OCI-LY7 (cell line): ENCODE measurements around the gene HTD2. TPM values are rescaled to one million over a fixed set of nuclear protein-coding genes. Genes with fewer than 3 reads are reported as not detected.

Experiments
- BruUV-seq: library from RNA; stranded (reverse); fragments of 400-500 nt; replicated peaks from 2 replicates; lab custom pipeline; 2021; lab: Mats Ljungman, UMichigan
- CTCF ChIA-PET: fragments of 300-600 bp; sonication (Branson Sonifier 250); formaldehyde crosslinking; loops from one replicate; lab custom pipeline; 2022; ENCODE audit warnings: antibody characterized with exemption; ENCODE audit not compliant: unreplicated experiment; lab: Charles Lee
- POLR2A ChIA-PET: fragments of 300-600 bp; sonication (Branson Sonifier 250); formaldehyde crosslinking; loops from one replicate; lab custom pipeline; 2022; ENCODE audit warnings: antibody characterized with exemption; lab: Charles Lee
- DNase-seq: peaks from one replicate; pipeline ENCODE4 v3.0.0-alpha.2; 2015; ENCODE audit warnings: low spot score
- H2AFZ ChIP-seq: fragments of 200-600 bp; sonication (generic), shearing (Covaris generic); 2 replicates; pipeline ENCODE4 v1.6.1; 2014; ENCODE audit warnings: mild to moderate bottlenecking, antibody characterized with exemption, low read length, moderate library complexity
- H3K27ac ChIP-seq: fragments of 200-600 bp; sonication (generic); 2 replicates; pipeline ENCODE4 v1.5.1; 2014; ENCODE audit warnings: mixed run types, low read depth, mild to moderate bottlenecking, moderate library complexity, low read length, inconsistent platforms; ENCODE audit not compliant: poor library complexity, severe bottlenecking
- H3K36me3 ChIP-seq: fragments of 200-600 bp; sonication (generic); 2 replicates; pipeline ENCODE4 v1.6.1; 2014; ENCODE audit warnings: mild to moderate bottlenecking, antibody characterized with exemption, low read length, moderate library complexity, mixed read lengths; ENCODE audit not compliant: insufficient read depth
- H3K4me1 ChIP-seq: fragments of 200-600 bp; sonication (generic); 2 replicates; pipeline ENCODE4 v1.5.1; 2014; ENCODE audit warnings: mild to moderate bottlenecking, low read length; ENCODE audit not compliant: insufficient read depth, poor library complexity, severe bottlenecking
- H3K4me2 ChIP-seq: fragments of 200-600 bp; sonication (generic); 2 replicates; pipeline ENCODE4 v1.6.1; 2014; ENCODE audit warnings: mild to moderate bottlenecking, low read length
- H3K4me3 ChIP-seq: fragments of 200-600 bp; sonication (generic); 2 replicates; pipeline ENCODE4 v1.5.1; 2014; ENCODE audit warnings: mild to moderate bottlenecking, low read depth, low read length; ENCODE audit not compliant: poor library complexity, severe bottlenecking
- H3K79me2 ChIP-seq: fragments of 200-600 bp; sonication (generic); 2 replicates; pipeline ENCODE4 v1.6.1; 2016; ENCODE audit warnings: low read depth, mild to moderate bottlenecking, low read length, moderate library complexity, mixed read lengths; ENCODE audit not compliant: insufficient read depth
- H3K9me2 ChIP-seq: fragments of 200-600 bp; sonication (generic); 2 replicates; pipeline ENCODE4 v1.6.1; 2016; ENCODE audit warnings: mild to moderate bottlenecking, low read length, mixed read lengths; ENCODE audit not compliant: insufficient read depth
- H3K9me3 ChIP-seq: fragments of 200-600 bp; sonication (generic); 2 replicates; pipeline ENCODE4 v1.6.1; 2014; ENCODE audit warnings: mild to moderate bottlenecking, mixed run types, low read length, mixed read lengths
- H4K20me1 ChIP-seq: fragments of 200-600 bp; sonication (generic); 2 replicates; pipeline ENCODE4 v1.6.1; 2014; ENCODE audit warnings: mild to moderate bottlenecking, antibody characterized with exemption, low read length, moderate library complexity, mixed read lengths; ENCODE audit not compliant: insufficient read depth
- EZH2phosphoT487 ChIP-seq: fragments of 200-600 bp; sonication (generic); IDR thresholded peaks from 2 replicates; pipeline ENCODE4 v1.6.1; 2018; ENCODE audit warnings: low read depth, borderline replicate concordance, mild to moderate bottlenecking, mixed run types, antibody characterized with exemption, low read length, moderate library complexity, mixed read lengths
- intact Hi-C: fragments of 100-400 bp; cut with micrococcal nuclease; formaldehyde crosslinking; loops from one replicate; pipeline ENCODE4 v1.10.0; 2022; ENCODE audit not compliant: unreplicated experiment
- total RNA-seq, 2 experiments: library from RNA; depleted of rRNA in 1 of 2; stranded (reverse); fragments of >200 nt in 1 of 2; shearing (Covaris generic) in 1 of 2; gene quantifications; 2 replicates each; pipeline ENCODE4 v1.2.3, GENCODE V29; 2014 to 2022
- TF ChIP-seq, protein P1 (sequence below): fragments of 200-600 bp; sonication (generic); conservative IDR thresholded peaks from 2 replicates; pipeline ENCODE4 v1.5.1; 2014; ENCODE audit warnings: mild to moderate bottlenecking, antibody characterized with exemption, low read length, moderate library complexity, mixed read lengths

Gene HTD2
- total RNA-seq, 2 experiments from 2014 or later: 10.0 to 13.0 TPM

DNA sequence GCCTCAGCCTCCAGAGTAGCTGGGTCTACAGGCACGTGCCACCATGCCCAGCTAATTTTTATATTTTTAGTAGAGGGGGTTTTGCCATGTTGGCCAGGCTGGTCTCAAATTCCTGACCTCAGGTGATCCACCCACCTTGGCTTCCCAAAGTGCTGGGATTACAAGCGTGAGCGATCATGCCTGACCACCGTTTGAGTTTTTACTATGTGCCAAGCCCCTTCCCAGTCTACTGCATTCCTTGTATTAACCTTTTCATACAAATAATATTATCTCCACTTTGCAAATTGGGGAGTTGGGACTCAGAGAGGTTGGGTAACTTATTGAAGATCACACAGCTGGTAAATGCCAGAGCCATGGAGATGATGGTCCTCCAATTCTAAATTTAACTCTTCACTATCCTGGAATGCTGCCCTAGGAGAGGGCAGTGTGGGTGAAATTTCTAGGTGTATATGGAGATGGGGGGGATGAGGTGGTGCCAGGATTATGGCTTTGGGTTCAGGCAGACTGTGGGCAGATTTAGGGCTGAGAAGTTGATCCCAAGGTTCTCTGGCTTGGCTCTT, 25.4 kb downstream of the HTD2 start:
- peak overlapping the region; percentile 92; the same call in 1 of the 2 replicates for H2AFZ ChIP-seq
- TF ChIP-seq, protein P1, sequence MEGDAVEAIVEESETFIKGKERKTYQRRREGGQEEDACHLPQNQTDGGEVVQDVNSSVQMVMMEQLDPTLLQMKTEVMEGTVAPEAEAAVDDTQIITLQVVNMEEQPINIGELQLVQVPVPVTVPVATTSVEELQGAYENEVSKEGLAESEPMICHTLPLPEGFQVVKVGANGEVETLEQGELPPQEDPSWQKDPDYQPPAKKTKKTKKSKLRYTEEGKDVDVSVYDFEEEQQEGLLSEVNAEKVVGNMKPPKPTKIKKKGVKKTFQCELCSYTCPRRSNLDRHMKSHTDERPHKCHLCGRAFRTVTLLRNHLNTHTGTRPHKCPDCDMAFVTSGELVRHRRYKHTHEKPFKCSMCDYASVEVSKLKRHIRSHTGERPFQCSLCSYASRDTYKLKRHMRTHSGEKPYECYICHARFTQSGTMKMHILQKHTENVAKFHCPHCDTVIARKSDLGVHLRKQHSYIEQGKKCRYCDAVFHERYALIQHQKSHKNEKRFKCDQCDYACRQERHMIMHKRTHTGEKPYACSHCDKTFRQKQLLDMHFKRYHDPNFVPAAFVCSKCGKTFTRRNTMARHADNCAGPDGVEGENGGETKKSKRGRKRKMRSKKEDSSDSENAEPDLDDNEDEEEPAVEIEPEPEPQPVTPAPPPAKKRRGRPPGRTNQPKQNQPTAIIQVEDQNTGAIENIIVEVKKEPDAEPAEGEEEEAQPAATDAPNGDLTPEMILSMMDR: no peak
- no peak for TF ChIP-seq EZH2phosphoT487
- TSS peak; percentile 40 for BruUV-seq
- H3K4me1 ChIP-seq: peaks cover 39% of the 10 kb centered on the region
- H3K4me2 ChIP-seq: peak overlapping the region; percentile 96
- CTCF ChIA-PET: interaction anchor here (1.0 kb wide), 1 partner anchor 70 kb away, joined by 7 read pairs; no protein-coding TSS in a partner anchor
- peaks cover 43% of the 10 kb centered on the region for H3K79me2 ChIP-seq
- no peaks in the 10 kb centered on the region for H3K9me3 ChIP-seq
- POLR2A ChIA-PET: interaction anchor here (0.6 to 19.4 kb wide), 4 partner anchors 10 to 101 kb away, joined by 3 to 711 read pairs (median 3); no protein-coding TSS in a partner anchor
- H4K20me1 ChIP-seq: no peaks in the 10 kb centered on the region
- no peaks in the 10 kb centered on the region for H3K9me2 ChIP-seq
- DNase-seq: no peak
- no peak overlapping the region for H3K27ac ChIP-seq
- peaks cover 7% of the 10 kb centered on the region for H3K36me3 ChIP-seq
- peak overlapping the region; percentile 80 for H3K4me3 ChIP-seq
- intact Hi-C loops: loop anchor here (1.0 to 5.0 kb wide), 2 partner anchors 101 to 160 kb away; partner anchors contain the start of gene PDHB

DNA sequence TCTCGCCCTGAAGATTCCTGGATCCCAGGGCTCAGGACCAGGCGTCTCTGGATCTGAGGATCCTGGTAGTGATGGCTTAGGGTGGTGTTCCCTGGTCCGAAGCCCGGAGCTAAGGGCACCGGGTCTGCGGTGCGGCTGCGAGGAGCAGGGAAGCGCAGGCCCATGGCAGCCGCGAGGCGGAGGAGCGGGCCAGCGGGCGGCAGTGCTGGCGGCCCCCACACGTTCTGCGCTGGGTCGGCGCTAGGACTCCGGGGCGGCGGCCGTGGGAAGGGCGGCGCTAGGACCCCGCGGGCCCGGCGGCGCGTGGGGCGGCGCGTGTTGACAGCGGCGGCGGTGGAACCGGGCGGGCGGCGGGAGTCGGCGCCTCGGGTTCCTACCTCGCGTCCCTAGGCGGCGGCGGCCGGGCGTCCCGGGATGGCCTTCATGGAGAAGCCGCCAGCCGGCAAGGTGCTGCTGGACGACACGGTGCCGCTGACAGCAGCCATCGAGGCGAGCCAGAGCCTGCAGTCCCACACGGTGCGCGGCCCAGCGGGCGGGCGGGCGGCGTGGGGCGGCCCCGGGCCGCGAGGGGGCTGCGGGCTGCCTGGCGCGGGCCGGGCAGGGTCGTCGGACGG, 26.4 kb downstream of the HTD2 start, which contains the start of gene PXK:
Gene PXK, plus strand, starts transcription at position 318 of the 614 bp plus-strand sequence. Its CDS starts 97 bp downstream, at position 415.
- Histone ChIP-seq H3K4me1 (peaks cover 49% of the 10 kb centered on the region), H3K4me2 (peak within 1 kb of the TSS; percentile 96), H3K79me2 (peaks cover 53% of the 10 kb centered on the region), H3K27ac (peak within 1 kb of the TSS; percentile 82), H2AFZ (peak within 1 kb of the TSS; percentile 92), H3K9me2 (no peaks in the 10 kb centered on the region), H3K9me3 (no peaks in the 10 kb centered on the region), H3K4me3 (peak within 1 kb of the TSS; percentile 80), H3K36me3 (peaks cover 17% of the 10 kb centered on the region), H4K20me1 (no peaks in the 10 kb centered on the region)
- TF ChIP-seq, protein P1: peak; percentile 49
- TF ChIP-seq EZH2phosphoT487: no peak
- BruUV-seq: no TSS peak
- DNase-seq: peak; percentile 88
- CTCF ChIA-PET: interaction anchor here (0.6 to 1.2 kb wide), 6 partner anchors 12 to 230 kb away, joined by 3 to 14 read pairs (median 6); no protein-coding TSS in a partner anchor
- POLR2A ChIA-PET: interaction anchor here (0.6 to 19.4 kb wide), 6 partner anchors 12 to 100 kb away, joined by 3 to 711 read pairs (median 3); no protein-coding TSS in a partner anchor
- intact Hi-C loops: loop anchor here (1.0 to 5.0 kb wide), 3 partner anchors 82 to 159 kb away; partner anchors contain the start of gene PDHB
